SK-N-DZ (cell line): ENCODE results near the gene KLHL12.

Experiments used
- small RNA-seq, 2 experiments: library from RNA; depleted of rRNA; stranded (forward); fragments of <200 nt; gene quantifications; one replicate each; pipeline ENCODE3, GENCODE V24; 2014

Gene KLHL12

Small RNAs within 50 kb of the gene (small RNA-seq; reads per million reads assigned to genes)
- gene RF00019, result 0 reads per million in 2 experiments
